ENCODE measurements around the gene MAJIN.
A peak's percentile ranks its signal among the peaks of the same experiment; 100 is the strongest.
"Not testable (repeated sequence)": the region's sequence is repeated elsewhere in the genome, so short reads cannot be mapped to it uniquely, and the experiment has no call there.

The MAJIN gene

DNA sequence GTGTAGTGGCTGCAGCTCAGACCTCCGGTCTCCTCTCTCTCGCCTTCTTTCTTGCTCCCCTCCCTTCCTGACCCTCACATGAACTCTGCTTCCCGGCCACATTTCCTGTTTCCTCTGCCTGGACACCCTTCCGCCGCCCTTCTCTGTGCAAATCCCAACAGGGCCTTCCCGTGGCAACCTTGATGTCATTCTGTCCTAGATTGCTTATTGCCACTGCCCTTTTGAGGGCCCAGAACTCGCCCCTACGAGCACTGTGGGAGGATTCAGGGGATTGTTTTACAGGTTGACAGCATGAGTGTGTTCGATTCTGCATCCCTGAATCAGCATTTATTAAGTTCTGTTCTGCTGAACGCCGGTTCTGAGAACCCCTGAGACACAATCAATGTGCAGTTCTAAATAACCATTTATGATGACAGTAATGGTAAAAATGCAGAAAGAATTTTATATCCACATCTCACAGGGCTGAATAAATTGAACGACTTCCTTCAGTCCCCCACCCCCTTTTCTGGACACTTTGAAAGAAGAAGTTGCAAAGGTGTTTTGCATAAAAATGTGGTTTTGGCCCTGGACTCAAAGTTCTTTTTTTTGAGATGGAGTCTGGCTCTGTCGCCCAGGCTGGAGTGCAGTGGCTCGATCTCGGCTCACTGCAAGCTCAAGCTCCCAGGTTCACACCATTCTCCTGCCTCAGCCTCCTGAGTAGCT lies 18.5 kb upstream of the MAJIN start:
- DNase-seq = no peak

DNA sequence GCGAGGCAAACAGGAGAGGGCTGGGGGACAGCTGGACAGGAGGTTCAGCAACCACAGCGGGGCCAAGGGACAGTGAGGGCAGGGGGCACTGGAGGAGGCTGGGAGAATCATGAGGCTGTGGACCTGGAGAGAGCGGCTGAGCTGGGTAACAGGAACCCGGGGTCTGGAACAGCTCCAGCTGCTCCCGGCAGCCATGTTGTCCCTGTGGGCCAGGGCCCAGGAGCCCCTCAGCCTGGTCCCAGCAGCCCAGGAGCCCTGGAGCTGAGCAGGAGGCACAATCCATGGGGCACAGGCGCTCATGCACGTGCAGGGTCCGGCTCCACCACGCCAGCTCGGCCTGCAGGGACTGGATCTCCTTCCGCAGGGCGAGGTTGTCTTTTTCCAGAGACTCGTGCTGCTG lies 17.5 kb upstream of the MAJIN start:
- DNase-seq = no peak

GRCh38 chr11:64987998-64988854 lies 16.3 kb upstream of the MAJIN start:
- no peak for DNase-seq

DNA sequence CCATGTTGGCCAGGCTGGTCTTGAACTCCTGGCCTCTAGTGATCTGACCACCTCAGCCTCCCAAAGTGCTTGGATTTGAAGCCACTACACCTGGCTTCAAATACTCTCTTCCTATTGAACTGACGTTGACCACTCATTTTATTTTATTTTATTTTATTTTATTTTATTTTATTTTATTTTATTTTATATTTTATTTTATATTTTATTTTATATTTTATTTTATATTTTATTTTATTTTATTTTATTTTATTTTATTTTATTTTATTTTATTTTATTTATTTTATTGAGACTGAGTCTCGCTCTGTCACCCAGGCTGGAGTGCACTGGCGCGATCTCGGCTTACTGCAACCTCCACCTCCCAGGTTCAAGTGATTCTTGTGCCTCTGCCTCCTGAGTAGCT lies 11.4 kb upstream of the MAJIN start:
- not testable (repeated sequence) for DNase-seq

DNA sequence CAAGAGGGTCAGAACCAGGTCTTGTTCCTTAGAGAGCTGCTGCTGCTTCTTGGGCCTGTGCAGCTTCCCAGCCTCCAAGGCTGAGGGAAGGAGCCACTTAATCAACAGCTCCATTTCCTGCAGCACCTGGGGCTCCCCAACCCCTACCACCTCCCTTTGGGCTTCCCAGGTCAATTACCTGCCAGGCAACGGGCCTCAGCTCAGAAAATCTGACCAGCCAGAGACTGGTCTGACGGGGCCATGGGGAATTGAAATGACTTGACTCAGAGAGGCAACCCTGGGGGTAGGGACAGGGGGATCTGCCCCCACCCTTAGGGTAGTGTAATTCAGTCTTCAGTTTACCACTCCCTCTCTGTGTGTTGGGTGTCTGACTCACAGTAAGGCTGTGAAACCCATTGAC lies 4.7 kb upstream of the MAJIN start:
- DNase-seq = no peak

- DNase-seq = no peak
Observed at GRCh38 chr11:64974124-64974523, 2.2 kb upstream of the MAJIN start.

DNA sequence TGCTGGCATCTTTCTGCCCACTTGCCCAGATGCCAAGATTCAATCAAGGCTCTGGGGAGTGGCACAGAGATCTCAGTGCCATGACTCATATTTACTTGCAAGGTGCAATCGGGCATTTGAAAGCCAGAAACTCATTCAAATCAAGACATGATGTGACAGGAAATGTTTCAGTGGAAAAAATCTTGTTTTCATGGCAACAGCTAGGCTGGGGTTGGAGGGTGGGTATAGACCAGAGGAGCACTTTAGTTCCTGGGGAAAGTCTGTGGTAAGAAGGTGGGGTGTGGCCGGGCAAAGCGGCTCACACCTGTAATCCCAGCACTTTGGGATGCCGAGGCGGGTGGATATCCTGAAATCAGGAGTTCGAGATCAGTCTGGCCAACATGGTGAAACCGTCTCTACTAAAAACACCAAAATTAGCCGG lies 1.2 kb downstream of the MAJIN start:
- no peak for DNase-seq

DNA sequence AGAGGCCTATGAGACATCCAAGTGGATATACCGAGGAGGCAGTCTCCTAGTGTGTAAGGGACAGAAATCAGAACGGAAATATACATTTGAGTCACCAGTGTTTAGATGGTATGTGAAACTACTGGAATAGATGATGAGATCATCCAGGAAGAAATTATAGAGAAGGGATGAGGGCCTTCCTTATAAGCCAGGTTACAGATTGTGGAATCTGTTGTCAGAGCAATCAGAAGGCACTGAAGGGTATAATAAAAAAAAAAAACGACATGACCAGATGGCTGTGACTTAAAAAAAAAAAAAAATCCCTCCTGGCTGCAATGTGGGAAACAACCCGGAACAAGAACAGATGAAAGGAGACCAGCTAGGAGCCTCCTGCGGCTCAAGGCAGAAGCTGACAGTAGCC lies 2.7 kb downstream of the MAJIN start:
- no peak for DNase-seq

DNA sequence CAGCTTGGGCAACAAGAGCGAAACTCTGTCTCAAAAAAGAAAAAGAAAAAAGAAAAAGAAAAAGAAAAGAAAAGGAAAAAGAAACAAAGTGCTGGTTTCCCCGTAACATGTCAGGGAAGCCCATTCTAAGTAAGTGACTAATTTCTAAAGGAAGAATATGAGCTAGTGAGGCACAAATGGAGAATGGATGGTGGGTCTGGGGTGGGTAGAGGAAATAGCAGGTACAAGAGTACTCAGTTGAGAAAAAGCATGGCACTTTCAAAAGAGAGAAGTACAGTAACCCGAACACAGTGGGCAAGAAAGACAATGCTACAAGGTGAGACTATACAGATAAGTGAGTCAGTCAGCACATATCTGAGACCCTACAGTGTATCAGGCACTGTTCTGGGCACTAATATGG lies 4.5 kb downstream of the MAJIN start:
- DNase-seq = no peak

- DNase-seq = no peak
Observed at GRCh38 chr11:64963072-64963631, 8.8 kb downstream of the MAJIN start.

- DNase-seq = no peak
Observed at GRCh38 chr11:64960719-64961118, 11.2 kb downstream of the MAJIN start.

- peak; percentile 46 for DNase-seq
Observed at GRCh38 chr11:64959498-64959897, 12.4 kb downstream of the MAJIN start.

- DNase-seq = no peak
Observed at GRCh38 chr11:64954201-64954600, 17.7 kb downstream of the MAJIN start.

DNA sequence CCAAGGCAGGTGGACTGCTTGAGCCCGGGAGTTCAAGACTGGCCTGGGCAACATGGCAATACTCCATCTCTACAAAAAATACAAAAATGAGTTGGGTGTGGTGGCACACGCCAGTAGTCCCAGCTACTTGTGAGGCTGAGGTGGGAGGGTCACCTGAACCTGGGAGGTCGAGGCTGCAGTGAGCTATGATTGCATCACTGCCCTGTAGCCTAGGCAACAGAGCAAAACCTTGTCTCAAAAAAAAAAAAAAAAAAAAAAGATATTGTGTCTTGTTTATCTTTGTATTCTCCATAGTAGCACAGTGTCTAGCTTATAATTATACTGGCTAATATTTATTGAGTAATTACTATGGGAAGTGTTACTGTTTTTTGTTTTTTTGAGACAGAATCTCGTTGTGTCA lies 20.4 kb downstream of the MAJIN start:
- DNase-seq = no peak

- no peak for DNase-seq
Observed at GRCh38 chr11:64947208-64947814, 24.6 kb downstream of the MAJIN start.

GRCh38 chr11:64936539-64936938 lies 35.4 kb downstream of the MAJIN start:
- DNase-seq = no peak

DNA sequence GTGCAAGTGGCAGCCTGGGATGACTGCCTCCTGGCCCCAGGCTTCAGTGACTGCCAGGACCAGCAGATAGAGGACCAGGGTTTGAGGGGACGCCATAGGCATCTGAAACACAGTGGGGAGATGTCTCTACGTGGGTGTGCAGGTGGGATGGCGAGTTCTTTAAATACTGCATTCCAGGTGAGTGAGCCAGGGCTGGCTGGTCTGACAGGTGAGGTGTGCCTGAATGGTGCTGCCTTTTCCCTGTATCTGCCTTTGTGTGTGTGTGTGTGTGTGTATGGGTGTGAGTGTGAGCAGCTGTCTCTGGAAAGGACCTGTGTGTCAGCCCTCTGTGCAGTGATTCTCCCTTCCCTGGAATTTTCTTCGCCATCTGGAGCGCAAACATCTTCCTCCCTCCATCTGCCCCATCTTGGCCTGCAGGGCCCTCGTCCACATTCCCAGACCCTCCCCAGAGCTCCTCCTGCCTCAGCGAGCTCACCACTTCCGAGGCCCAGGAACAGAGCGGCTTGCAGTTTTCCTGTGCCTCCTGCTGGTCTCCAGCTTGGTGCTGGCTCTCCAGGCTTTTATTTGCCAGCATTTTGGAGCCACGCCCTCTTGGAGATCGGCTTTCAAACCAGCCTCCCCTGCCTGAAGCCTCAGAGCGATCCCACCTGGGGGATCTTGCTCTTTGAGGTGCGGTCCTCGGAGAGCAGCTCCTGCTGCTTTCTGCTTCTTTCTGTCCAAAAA lies 36.4 kb downstream of the MAJIN start, which contains the start of gene GPHA2:
TSS of gene GPHA2 (minus strand) at position 535 of the 723 bp plus-strand sequence. CDS start at position 102, 433 bp downstream.
- DNase-seq = no peak

GRCh38 chr11:64934682-64935358 lies 37.1 kb downstream of the MAJIN start:
- DNase-seq = no peak

- DNase-seq = no peak
Observed at GRCh38 chr11:64933935-64934681, 37.8 kb downstream of the MAJIN start.

- DNase-seq = no peak
Observed at GRCh38 chr11:64933213-64933934, 38.5 kb downstream of the MAJIN start.

DNA sequence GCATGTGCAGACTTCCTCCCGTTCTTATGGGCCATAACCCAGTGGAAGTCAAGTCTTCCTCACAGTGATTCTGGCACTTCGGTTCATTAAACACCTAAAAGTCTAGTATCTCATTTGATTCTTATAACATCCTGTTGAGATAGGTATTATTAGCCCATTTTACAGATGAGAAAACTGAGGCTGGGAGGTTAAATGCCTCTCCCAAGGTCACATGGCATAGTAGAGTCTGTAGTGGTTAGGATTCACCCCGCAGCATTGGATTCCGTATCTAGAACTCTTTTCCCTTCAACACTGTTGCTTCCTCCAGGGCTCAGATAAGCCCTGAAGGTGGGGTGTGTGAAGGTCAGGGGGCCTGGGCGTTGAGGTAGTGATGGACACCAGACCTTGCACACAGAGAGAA lies 39.6 kb downstream of the MAJIN start:
- no peak for DNase-seq

Measured in NCI-H526 treated with DMSO at 0.1 percent for 48 hours (cell line).